GM19468 (cell line): ENCODE measurements around the gene GPR108.

Experiments
- ATAC-seq: cut with Tn5 transposase; IDR thresholded peaks from one replicate; pipeline ENCODE4 v1.9.1; 2021; ENCODE audit warnings: mild to moderate bottlenecking, moderate library complexity, moderate number of reproducible peaks; ENCODE audit not compliant: unreplicated experiment; ENCODE audit errors: extremely low read depth

GPR108 gene

GRCh38 chr19:6723108-6723618, 14.2 kb downstream of the GPR108 start:
- no peak for ATAC-seq

- no peak for ATAC-seq
Observed at GRCh38 chr19:6721773-6722172, 15.6 kb downstream of the GPR108 start.

- no peak for ATAC-seq
Observed at GRCh38 chr19:6721138-6721474, 16.3 kb downstream of the GPR108 start.

- no peak for ATAC-seq
Observed at GRCh38 chr19:6720369-6721137, 16.8 kb downstream of the GPR108 start, which contains the start of gene C3. C3 (minus strand) TSS chr19:6720650; CDS start chr19:6720589, 61 bp downstream.

GRCh38 chr19:6719992-6720368, 17.4 kb downstream of the GPR108 start:
- ATAC-seq: no peak

GRCh38 chr19:6719540-6719861, 17.9 kb downstream of the GPR108 start:
- ATAC-seq: no peak

- no peak for ATAC-seq
Observed at GRCh38 chr19:6718741-6719539, 18.4 kb downstream of the GPR108 start.

GRCh38 chr19:6718111-6718740, 19.2 kb downstream of the GPR108 start:
- no peak for ATAC-seq

- ATAC-seq: no peak
Observed at GRCh38 chr19:6717441-6717971, 19.9 kb downstream of the GPR108 start.

- ATAC-seq: no peak
Observed at GRCh38 chr19:6717036-6717435, 20.3 kb downstream of the GPR108 start.

- no peak for ATAC-seq
Observed at GRCh38 chr19:6716610-6716970, 20.8 kb downstream of the GPR108 start.

GRCh38 chr19:6714749-6715555, 22.4 kb downstream of the GPR108 start:
- ATAC-seq: no peak

GRCh38 chr19:6713773-6714692, 23.3 kb downstream of the GPR108 start:
- no peak for ATAC-seq

- ATAC-seq: no peak
Observed at GRCh38 chr19:6712692-6713670, 24.4 kb downstream of the GPR108 start.

GRCh38 chr19:6712231-6712630, 25.1 kb downstream of the GPR108 start:
- no peak for ATAC-seq

GRCh38 chr19:6711605-6712004, 25.8 kb downstream of the GPR108 start:
- ATAC-seq: no peak

GRCh38 chr19:6711078-6711361, 26.4 kb downstream of the GPR108 start:
- ATAC-seq: no peak
